WTC11 (cell line): ENCODE results near the gene ELL3.

Experiments
- CREB1 ChIP-seq: sonication (generic); formaldehyde crosslinking; IDR thresholded peaks from 2 replicates; pipeline ENCODE4 v1.8.0; 2023; ENCODE audit warnings: mild to moderate bottlenecking, missing genetic modification reagents
- GABPB1 ChIP-seq: sonication (generic); formaldehyde crosslinking; IDR thresholded peaks from 2 replicates; pipeline ENCODE4 v1.8.1; 2023; ENCODE audit warnings: mild to moderate bottlenecking, missing genetic modification reagents
- JUN ChIP-seq: sonication (generic); formaldehyde crosslinking; IDR thresholded peaks from 2 replicates; pipeline ENCODE4 v1.8.0; 2023; ENCODE audit warnings: mild to moderate bottlenecking, missing genetic modification reagents
- NFYB ChIP-seq: sonication (generic); formaldehyde crosslinking; conservative IDR thresholded peaks from 2 replicates; pipeline ENCODE4 v1.8.0; 2022; ENCODE audit warnings: low read depth, missing genetic modification reagents
- TF ChIP-seq, protein P1 (sequence below): fragments of 200-600 bp; IDR thresholded peaks from 2 replicates; pipeline ENCODE4 v1.8.0; 2022; ENCODE audit warnings: antibody characterized with exemption
- TF ChIP-seq, protein P2 (sequence below): sonication (generic); formaldehyde crosslinking; IDR thresholded peaks from 2 replicates; pipeline ENCODE4 v1.8.0; 2023; ENCODE audit warnings: mild to moderate bottlenecking, missing genetic modification reagents
- TF ChIP-seq, protein P3 (sequence below): sonication (generic); formaldehyde crosslinking; IDR thresholded peaks from 2 replicates; pipeline ENCODE4 v1.8.1; 2022; ENCODE audit warnings: missing genetic modification reagents, borderline replicate concordance
- TF ChIP-seq, protein P4 (sequence below): sonication (generic); formaldehyde crosslinking; IDR thresholded peaks from 2 replicates; pipeline ENCODE4 v1.8.1; 2023; ENCODE audit warnings: mild to moderate bottlenecking, missing genetic modification reagents
- TF ChIP-seq, protein P5 (sequence below): sonication (generic); formaldehyde crosslinking; IDR thresholded peaks from 2 replicates; pipeline ENCODE4 v1.8.1; 2023; ENCODE audit warnings: mild to moderate bottlenecking, missing genetic modification reagents, moderate library complexity
- TF ChIP-seq, protein P6 (sequence below): sonication (generic); formaldehyde crosslinking; IDR thresholded peaks from 2 replicates; pipeline ENCODE4 v1.8.1; 2023; ENCODE audit warnings: mild to moderate bottlenecking, missing genetic modification reagents, moderate library complexity
- TF ChIP-seq, protein P7 (sequence below): sonication (generic); formaldehyde crosslinking; IDR thresholded peaks from 2 replicates; pipeline ENCODE4 v1.8.1; 2023; ENCODE audit warnings: mild to moderate bottlenecking, missing genetic modification reagents
- TF ChIP-seq, protein P8 (sequence below): sonication (generic); formaldehyde crosslinking; IDR thresholded peaks from 2 replicates; pipeline ENCODE4 v1.8.1; 2022; ENCODE audit warnings: low read depth, missing genetic modification reagents, borderline replicate concordance

DNA sequence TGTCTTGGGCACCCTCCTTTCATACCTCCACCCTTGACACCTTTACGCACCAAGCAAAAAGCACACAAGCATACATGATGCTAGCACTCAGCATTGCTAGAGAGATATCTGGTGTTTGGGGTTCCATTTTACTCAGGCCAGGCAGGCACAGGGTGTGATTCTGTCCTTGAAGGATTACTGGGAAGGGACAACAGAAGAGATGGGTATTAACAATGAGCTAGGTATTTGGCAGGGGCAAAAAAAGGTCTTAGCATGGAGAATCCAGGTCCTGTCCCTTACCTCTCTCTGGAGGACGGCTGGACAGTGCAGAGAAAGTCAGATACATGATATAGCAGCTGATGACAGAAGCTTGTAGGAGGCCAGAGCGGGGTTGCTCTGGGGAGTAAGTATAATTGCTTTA is 19.8 kb upstream of the ELL3 start:
- TF ChIP-seq, protein P1, sequence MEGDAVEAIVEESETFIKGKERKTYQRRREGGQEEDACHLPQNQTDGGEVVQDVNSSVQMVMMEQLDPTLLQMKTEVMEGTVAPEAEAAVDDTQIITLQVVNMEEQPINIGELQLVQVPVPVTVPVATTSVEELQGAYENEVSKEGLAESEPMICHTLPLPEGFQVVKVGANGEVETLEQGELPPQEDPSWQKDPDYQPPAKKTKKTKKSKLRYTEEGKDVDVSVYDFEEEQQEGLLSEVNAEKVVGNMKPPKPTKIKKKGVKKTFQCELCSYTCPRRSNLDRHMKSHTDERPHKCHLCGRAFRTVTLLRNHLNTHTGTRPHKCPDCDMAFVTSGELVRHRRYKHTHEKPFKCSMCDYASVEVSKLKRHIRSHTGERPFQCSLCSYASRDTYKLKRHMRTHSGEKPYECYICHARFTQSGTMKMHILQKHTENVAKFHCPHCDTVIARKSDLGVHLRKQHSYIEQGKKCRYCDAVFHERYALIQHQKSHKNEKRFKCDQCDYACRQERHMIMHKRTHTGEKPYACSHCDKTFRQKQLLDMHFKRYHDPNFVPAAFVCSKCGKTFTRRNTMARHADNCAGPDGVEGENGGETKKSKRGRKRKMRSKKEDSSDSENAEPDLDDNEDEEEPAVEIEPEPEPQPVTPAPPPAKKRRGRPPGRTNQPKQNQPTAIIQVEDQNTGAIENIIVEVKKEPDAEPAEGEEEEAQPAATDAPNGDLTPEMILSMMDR = no peak
- TF ChIP-seq NFYB (CRISPR knock-in tag) = no peak
- TF ChIP-seq, protein P2, sequence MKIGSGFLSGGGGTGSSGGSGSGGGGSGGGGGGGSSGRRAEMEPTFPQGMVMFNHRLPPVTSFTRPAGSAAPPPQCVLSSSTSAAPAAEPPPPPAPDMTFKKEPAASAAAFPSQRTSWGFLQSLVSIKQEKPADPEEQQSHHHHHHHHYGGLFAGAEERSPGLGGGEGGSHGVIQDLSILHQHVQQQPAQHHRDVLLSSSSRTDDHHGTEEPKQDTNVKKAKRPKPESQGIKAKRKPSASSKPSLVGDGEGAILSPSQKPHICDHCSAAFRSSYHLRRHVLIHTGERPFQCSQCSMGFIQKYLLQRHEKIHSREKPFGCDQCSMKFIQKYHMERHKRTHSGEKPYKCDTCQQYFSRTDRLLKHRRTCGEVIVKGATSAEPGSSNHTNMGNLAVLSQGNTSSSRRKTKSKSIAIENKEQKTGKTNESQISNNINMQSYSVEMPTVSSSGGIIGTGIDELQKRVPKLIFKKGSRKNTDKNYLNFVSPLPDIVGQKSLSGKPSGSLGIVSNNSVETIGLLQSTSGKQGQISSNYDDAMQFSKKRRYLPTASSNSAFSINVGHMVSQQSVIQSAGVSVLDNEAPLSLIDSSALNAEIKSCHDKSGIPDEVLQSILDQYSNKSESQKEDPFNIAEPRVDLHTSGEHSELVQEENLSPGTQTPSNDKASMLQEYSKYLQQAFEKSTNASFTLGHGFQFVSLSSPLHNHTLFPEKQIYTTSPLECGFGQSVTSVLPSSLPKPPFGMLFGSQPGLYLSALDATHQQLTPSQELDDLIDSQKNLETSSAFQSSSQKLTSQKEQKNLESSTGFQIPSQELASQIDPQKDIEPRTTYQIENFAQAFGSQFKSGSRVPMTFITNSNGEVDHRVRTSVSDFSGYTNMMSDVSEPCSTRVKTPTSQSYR (CRISPR knock-in tag) = no peak
- TF ChIP-seq, protein P3, sequence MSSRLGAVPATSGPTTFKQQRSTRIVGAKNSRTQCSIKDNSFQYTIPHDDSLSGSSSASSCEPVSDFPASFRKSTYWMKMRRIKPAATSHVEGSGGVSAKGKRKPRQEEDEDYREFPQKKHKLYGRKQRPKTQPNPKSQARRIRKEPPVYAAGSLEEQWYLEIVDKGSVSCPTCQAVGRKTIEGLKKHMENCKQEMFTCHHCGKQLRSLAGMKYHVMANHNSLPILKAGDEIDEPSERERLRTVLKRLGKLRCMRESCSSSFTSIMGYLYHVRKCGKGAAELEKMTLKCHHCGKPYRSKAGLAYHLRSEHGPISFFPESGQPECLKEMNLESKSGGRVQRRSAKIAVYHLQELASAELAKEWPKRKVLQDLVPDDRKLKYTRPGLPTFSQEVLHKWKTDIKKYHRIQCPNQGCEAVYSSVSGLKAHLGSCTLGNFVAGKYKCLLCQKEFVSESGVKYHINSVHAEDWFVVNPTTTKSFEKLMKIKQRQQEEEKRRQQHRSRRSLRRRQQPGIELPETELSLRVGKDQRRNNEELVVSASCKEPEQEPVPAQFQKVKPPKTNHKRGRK = no peak
- TF ChIP-seq, protein P4, sequence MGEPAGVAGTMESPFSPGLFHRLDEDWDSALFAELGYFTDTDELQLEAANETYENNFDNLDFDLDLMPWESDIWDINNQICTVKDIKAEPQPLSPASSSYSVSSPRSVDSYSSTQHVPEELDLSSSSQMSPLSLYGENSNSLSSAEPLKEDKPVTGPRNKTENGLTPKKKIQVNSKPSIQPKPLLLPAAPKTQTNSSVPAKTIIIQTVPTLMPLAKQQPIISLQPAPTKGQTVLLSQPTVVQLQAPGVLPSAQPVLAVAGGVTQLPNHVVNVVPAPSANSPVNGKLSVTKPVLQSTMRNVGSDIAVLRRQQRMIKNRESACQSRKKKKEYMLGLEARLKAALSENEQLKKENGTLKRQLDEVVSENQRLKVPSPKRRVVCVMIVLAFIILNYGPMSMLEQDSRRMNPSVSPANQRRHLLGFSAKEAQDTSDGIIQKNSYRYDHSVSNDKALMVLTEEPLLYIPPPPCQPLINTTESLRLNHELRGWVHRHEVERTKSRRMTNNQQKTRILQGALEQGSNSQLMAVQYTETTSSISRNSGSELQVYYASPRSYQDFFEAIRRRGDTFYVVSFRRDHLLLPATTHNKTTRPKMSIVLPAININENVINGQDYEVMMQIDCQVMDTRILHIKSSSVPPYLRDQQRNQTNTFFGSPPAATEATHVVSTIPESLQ = no peak
- TF ChIP-seq, protein P5, sequence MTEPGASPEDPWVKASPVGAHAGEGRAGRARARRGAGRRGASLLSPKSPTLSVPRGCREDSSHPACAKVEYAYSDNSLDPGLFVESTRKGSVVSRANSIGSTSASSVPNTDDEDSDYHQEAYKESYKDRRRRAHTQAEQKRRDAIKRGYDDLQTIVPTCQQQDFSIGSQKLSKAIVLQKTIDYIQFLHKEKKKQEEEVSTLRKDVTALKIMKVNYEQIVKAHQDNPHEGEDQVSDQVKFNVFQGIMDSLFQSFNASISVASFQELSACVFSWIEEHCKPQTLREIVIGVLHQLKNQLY = no peak
- no peak for TF ChIP-seq GABPB1 (CRISPR knock-in tag)
- TF ChIP-seq, protein P6, sequence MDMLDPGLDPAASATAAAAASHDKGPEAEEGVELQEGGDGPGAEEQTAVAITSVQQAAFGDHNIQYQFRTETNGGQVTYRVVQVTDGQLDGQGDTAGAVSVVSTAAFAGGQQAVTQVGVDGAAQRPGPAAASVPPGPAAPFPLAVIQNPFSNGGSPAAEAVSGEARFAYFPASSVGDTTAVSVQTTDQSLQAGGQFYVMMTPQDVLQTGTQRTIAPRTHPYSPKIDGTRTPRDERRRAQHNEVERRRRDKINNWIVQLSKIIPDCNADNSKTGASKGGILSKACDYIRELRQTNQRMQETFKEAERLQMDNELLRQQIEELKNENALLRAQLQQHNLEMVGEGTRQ = no peak
- TF ChIP-seq, protein P7, sequence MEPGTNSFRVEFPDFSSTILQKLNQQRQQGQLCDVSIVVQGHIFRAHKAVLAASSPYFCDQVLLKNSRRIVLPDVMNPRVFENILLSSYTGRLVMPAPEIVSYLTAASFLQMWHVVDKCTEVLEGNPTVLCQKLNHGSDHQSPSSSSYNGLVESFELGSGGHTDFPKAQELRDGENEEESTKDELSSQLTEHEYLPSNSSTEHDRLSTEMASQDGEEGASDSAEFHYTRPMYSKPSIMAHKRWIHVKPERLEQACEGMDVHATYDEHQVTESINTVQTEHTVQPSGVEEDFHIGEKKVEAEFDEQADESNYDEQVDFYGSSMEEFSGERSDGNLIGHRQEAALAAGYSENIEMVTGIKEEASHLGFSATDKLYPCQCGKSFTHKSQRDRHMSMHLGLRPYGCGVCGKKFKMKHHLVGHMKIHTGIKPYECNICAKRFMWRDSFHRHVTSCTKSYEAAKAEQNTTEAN (CRISPR knock-in tag) = no peak
- TF ChIP-seq, protein P8, sequence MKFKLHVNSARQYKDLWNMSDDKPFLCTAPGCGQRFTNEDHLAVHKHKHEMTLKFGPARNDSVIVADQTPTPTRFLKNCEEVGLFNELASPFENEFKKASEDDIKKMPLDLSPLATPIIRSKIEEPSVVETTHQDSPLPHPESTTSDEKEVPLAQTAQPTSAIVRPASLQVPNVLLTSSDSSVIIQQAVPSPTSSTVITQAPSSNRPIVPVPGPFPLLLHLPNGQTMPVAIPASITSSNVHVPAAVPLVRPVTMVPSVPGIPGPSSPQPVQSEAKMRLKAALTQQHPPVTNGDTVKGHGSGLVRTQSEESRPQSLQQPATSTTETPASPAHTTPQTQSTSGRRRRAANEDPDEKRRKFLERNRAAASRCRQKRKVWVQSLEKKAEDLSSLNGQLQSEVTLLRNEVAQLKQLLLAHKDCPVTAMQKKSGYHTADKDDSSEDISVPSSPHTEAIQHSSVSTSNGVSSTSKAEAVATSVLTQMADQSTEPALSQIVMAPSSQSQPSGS (CRISPR knock-in tag) = no peak
- TF ChIP-seq CREB1 (CRISPR knock-in tag) = no peak
- TF ChIP-seq JUN (CRISPR knock-in tag) = no peak
